Tibial nerve (tissue), 4 donors: ENCODE data around the gene AOPEP.

Experiments
- CTCF ChIP-seq, 5 experiments: fragments of 200-600 bp in 3 of 5; fragments of 450-650 bp in 2 of 5; sonication (generic) in 3 of 5; IDR thresholded peaks; one replicate each; pipeline ENCODE4 v1.5.1; 2016 to 2019; ENCODE audit warnings: antibody characterized with exemption in 5 of 5, mild to moderate bottlenecking in 3 of 5, moderate library complexity in 2 of 5
- EP300 ChIP-seq, 2 donors: sonication (generic); formaldehyde crosslinking; IDR thresholded peaks; one replicate each; pipeline ENCODE4 v1.6.1; 2017; ENCODE audit warnings: antibody characterized with exemption in 2 of 2, mild to moderate bottlenecking in 1 of 2
- POLR2A ChIP-seq, 2 donors: fragments of 450-650 bp; IDR thresholded peaks; one replicate each; pipeline ENCODE4 v1.6.1; 2017; ENCODE audit warnings: antibody characterized with exemption in 2 of 2, mild to moderate bottlenecking in 2 of 2, moderate library complexity in 2 of 2

DNA sequence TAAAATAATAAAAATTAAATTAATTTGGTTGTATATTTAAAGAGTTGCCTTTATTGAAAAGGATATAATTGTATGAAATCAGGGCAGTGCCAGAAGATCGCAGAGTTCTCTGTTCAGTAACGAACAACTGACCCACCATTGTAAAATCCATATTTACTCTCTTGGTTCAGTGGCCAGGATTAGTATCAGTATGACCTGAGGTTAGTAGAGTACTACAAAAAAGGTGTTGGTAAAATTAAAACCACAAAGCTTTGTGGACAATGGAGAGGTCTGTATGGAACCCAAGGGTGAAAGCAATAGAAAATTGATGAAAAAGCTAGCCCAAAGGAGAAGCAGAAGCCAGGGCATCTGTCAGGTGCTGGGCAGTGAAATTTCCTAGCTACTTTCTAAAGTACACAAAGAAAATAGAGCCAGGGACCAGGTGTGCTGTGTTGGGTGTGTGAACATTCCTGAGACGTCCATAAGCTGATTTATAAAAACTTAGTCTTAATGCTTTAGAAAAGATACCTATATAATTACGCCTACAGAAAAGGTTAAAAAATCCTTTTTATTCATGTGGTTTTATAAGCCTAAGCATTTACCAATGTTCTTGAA, 159.5 kb downstream of the AOPEP start:
- TF ChIP-seq CTCF (IDR thresholded peaks at IDR 0.05) = no peak
- TF ChIP-seq EP300 (IDR thresholded peaks at IDR 0.05) = no peak
- no peak for TF ChIP-seq POLR2A (IDR thresholded peaks at IDR 0.05)
